ENCODE data around the gene HNRNPA1.
"Not testable (repeated sequence)": the region's sequence is repeated elsewhere in the genome, so short reads cannot be mapped to it uniquely, and the experiment has no call there.

The HNRNPA1 gene

DNA sequence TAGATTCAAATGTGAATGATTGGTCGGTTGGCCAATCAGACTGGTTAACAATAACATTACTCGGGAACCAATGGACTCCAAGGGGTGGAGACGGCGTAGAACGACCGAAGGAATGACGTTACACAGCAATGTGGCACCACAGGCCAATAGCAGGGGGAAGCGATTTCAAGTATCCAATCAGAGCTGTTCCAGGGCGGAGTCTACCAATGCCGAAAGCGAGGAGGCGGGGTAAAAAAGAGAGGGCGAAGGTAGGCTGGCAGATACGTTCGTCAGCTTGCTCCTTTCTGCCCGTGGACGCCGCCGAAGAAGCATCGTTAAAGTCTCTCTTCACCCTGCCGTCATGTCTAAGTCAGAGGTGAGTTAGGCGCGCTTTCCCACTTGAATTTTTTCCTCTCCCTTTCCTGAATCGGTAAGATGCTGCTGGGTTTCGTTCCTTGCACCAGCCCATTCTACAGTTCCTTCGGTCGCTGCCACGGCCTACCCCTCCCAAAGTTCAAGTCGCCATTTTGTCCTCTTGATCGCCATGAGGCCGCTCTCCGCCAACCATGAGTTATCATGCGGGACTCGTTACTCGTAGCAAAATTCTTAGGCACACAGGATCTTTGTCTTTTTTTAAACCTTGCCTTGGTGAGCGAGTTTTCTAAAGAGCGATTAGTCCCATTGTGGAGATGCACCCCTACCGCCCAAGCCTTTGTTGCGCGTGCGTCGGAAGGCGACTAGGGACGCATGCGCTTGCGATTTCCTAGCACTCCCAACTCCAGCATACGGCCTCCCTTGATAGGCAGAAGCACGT lies at the start of gene HNRNPA1:
Gene HNRNPA1 (plus strand): TSS at position 259 of the 793 bp plus-strand sequence. CDS start 82 bp downstream, at position 341.
- DNase-seq (ENCODE audit: low read depth in 2 of 2) = peak; percentile 82 to 93

DNA sequence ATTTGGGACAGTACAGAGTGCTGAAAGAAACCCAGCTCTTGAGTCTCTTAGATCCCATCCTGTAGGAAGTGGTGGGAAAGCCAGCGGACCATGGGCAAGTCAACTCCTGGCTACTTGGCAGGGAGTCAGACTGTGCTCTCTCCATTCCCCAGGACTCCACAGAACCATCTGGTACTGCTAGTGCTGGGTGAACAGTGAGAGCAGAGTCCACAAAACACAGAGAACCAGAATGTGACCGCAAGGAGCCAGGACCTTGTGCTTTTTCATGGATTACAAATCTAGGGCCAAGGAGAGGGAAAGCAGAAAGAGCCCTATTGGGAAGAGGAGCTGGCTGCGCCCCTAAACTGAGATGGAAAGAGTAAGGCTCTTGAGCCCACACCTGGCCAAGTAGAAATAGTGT lies 49.3 kb upstream of the HNRNPA1 start:
- not testable (repeated sequence) for DNase-seq (ENCODE audit: low read depth in 2 of 2)

DNA sequence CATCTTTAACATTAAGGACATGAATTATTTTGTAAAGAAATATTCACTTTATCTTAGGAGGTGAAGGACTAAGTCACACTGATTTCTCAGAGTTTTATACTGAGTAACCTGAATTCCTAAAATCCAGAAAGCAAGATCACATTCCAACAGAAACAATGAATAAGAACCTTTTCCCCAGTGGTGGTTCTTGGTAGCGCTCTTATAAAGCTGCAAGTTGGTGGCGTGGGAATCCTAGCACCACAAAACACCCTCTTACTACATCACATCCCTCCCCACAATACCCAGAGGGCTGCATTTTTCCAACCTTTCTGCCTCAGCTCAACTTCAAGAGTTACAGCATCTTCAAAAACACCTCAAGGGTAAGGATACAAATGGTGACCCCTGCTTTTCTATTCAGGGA lies 47.7 kb upstream of the HNRNPA1 start:
- DNase-seq (ENCODE audit: low read depth in 2 of 2) = no peak

DNA sequence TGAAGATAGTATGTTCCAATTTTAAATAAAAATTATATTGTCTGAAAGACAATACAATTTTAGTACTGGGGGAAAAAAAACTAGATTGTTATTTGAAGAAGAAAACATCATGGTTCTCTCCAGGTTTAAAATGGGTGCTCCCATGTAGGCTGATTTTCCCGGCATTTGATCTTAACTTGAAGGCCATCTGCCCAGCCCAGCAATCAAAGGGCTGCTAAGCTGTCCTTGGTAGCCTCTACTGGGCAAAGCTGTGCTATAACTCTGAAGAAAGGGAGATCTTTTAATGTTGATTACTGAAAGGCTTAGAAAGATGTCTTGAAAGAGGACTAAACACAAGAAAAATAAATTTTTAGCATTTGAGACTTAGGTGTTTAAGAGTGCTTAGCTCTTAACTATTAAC lies 42.0 kb upstream of the HNRNPA1 start:
- no peak for DNase-seq (ENCODE audit: low read depth in 2 of 2)

DNA sequence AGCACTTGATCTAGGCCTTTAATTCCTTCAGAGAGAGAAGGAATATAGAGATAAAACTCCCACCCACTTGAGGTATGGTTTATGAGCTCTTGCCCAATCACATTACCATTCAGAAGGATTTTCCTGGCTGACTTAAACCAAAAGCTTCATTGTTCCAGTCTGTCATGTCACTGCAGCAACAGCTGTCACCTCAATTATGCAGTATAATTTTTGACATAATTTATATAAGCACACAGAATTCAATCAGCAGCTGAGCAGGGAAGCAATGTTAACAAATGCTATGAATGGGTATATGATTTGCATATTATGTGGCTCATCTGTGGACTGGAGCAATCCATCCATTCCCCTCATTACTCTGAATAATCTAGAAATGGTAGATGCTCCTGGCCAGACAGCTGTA lies 40.9 kb upstream of the HNRNPA1 start:
- DNase-seq (ENCODE audit: low read depth in 2 of 2) = no peak

DNA sequence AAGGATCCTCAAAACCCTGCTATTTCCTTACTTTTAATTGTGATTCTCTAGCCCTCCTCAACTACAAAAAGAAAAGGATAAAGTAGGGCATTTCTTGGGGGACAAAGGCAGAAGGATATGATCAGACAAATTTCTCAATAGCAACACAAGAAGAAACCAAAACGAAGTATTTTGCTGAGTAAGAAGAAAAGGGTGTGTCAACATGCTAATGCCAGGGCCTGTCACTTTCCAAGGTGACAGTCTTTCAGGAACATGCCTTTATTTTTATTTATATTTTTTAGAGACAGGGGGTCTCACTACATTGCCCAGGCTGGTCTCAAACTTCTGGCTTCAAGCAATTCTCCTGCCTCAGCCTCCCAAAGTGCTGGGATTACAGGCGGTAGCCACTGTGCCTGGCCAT lies 40.4 kb upstream of the HNRNPA1 start:
- DNase-seq (ENCODE audit: low read depth in 2 of 2) = no peak

DNA sequence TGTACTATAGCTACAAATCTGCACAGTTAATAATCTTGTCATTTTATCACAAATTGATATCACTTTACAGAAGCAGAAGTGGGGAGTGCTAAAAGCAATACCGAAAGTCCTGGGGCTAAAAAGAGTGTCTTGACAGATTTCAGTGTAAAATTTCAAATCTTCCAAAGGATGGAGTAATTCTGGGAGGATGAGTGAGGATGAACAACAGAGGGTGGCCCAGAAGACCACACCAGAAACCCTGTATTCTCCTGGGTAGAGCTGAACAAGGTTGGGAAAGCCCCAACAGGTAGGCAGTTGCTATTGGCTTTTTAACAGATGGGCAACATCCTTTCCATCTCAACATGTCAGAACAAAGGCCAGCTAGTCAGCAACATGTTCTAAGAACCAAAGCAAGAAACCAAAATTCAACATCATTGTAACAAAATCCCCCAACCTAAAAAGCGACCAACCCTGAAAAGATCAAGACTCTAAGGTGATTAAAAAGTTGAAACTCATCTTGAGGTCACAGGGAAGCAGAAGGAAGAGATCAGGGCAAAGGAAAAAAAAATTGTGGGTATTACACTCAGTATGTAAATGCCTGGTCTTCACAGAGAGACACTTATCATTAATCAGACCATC lies 39.4 kb upstream of the HNRNPA1 start:
- no peak for DNase-seq (ENCODE audit: low read depth in 2 of 2)

DNA sequence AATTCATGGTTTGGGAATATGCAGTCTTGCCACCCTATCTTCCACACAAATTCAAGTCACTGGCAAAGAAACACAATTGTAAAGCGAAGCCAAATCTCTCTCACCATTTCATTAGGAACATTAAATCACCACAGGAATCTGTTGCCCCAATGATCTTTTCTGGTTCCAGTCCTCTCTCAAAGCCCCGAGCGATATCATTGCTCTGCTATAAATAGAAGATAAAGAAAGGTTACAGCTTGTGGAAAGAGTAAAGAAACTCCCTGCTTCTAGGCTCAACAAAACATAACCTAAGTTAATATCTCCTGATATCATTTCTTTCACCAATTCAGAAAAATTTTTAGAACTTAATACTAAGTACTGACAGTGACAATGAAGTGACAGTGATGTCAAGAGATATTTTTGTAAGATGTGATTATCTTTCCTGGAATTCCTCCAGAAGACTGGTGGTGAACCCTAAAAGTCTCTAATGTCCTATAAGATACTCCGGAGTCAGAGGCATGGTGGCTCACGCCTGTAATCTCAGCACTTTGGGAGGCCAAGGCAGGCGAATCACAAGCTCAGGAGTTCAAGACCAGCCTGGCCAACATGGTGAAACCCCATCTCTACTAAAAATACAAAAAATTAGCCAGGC lies 34.4 kb upstream of the HNRNPA1 start:
- DNase-seq (ENCODE audit: low read depth in 2 of 2) = no peak

DNA sequence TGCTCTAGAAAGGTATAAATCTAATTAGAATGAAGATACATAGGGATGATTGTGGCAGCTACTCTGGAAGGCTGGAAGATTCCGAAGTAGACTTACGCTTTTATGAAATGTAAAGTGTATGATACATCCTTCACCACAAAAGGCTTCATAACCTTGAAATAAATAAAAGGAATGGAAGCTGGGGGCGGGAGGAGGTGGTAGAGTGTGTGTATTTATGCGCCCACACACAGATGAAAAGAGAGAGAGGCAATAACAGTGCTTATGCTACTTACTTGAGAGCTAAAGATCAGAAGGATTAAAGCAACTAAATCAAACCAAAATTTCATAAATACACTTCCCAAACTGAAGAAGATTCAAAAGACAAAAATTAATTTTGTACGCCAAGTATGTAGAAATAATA lies 31.0 kb upstream of the HNRNPA1 start:
- DNase-seq (ENCODE audit: low read depth in 2 of 2) = no peak

DNA sequence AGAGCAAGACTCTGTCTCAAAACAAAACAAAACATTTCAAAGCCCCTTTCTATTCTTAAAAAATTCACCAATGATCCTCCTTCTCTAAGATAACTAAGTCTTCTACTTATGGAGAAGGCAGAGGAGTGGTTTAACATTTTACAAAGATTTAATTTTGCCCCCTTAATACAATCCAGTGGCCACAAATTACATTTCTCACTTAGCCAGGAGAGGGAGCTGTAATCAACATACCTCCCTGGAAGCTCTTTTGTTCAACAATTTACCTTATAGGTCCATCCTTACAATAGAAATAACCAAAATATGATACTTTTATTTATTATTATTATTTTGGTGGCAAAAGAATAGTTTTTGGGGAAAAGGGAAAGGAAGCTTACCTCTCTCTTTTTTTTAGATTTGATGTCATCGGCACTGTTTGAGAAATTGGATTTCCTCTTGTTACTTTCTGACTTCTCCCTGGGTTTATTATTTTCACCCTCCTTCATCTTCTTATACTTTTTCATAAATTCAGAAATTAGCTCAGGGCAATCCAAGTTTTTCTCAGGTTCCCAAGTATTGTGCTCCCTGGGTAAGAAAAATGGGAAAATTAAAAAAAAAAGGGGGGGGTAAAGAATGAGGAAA lies 28.8 kb upstream of the HNRNPA1 start:
- no peak for DNase-seq (ENCODE audit: low read depth in 2 of 2)

DNA sequence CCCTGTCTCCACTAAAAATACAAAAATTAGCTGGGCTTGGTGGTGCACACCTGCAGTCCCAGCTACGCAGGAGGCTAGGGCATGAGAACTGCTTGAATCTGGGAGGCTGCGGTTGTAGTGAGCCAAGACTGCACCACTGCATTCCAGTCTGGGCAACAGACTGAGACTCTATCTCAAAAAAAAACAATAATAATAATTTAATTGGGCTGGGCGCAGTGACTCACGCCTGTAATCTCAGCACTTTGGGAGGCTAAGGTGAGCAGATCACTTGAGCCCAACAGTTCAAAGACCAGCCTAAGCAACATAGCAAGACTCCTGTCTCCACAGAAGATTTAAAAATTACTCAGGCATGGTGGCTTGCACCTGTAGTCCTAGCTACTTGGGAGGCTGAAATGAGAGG lies 27.3 kb upstream of the HNRNPA1 start:
- DNase-seq (ENCODE audit: low read depth in 2 of 2) = no peak

DNA sequence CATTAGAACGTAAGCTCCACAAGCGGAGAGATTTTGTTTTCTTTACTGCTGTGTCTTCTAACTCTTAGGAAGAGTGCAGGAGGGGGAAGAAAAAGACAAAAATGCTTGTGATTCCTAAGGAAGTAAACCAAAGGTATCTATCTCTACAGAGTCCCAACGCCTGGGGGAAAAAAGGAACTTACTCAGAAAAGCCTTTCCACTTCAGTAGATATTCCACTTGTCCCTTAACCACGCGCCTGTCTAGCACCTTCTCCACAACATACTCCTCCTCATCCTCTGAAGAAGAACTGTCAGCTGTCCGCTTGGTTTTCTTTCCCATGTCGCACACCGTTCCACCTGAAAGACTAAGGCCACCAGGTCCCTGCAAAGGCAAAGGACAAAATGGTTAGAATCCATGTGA lies 23.2 kb upstream of the HNRNPA1 start:
- no peak for DNase-seq (ENCODE audit: low read depth in 2 of 2)

DNA sequence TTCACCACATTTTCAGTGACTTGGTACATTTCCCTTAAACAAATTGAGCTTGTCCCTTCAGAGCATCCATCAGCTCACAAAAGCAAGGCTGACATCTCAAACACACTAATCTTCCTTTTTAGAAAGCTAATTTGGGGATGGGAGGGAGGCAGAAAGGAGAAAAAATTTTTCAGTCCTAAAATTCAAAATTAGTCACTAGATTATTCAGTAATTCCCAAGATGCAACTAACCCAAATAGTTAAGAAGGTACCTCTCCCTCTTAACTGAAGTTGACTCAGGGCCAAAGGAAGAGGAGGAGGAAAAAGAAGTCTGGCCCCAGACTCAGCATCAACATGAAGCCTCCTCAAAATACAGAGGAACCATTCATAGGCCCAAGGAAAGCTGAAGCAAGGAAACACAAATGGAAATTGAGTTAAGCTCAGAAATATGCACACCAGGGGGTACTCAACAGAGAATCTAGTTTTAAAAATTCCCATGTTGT lies 22.3 kb upstream of the HNRNPA1 start:
- no peak for DNase-seq (ENCODE audit: low read depth in 2 of 2)

DNA sequence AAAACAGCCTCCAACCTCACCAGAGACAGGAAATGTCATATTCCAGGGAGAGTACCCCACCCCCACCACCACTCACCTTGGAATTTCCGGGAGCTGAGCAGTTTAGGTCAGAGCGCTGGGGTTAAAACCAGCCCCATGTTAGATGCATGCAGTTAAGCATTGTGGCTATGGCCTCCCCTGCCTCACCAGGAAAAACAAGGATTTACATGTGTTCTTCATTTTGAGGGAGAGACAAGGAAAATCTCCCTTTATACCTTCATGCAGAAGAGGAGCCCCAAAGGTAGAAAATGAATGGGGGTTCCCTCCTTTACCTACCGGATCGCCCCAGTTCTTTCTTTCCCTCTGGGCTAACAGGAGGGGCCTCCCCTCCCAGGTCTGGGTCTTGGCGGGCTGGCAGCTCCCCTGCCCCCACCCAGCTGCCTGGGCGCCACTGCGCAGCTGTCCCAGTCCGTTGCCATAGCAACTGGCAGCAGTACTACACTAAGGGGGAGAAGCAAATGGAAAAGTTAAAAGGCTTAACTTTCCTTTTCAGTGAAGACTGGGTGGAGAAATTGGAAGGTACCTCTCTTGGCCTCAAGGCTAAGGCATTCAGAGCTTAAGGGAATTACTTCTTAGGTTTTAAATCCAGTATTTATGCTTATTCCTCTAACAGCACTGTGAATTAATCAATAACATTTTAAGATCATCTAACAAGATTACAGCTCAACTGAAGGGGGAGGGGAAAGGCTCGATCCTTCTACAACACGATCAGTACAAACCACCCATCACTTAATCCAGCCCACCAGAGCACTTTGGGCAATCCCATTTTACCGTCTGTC lies 21.1 kb upstream of the HNRNPA1 start:
- no peak for DNase-seq (ENCODE audit: low read depth in 2 of 2)

DNA sequence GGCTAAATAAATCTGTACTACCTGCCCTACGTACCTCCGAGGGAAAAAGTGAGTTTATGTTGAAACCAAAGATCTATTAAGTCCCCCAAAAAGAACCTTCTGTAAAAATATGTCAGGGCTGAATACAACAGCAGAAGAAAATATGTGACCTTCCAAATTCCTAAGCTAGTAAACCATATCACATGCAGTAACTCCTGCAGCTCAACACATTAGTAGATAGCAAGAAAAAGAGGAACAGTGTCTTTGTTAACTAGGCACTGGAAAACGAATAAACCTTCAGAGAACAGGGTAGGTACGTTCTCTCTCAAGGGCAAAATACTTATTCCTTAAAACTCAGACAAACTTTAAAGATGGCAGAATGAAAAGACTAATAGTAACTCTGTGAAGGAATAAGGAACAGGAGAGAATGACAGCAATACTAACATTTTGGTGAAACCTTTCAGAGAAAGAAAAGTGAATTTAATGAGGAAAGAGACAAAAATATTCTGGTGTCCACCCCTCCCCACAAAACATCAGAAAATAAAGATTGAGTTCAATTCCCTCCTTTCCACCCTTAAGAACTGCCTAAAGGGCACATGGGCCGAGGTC lies 18.6 kb upstream of the HNRNPA1 start:
- DNase-seq (ENCODE audit: low read depth in 2 of 2) = no peak

DNA sequence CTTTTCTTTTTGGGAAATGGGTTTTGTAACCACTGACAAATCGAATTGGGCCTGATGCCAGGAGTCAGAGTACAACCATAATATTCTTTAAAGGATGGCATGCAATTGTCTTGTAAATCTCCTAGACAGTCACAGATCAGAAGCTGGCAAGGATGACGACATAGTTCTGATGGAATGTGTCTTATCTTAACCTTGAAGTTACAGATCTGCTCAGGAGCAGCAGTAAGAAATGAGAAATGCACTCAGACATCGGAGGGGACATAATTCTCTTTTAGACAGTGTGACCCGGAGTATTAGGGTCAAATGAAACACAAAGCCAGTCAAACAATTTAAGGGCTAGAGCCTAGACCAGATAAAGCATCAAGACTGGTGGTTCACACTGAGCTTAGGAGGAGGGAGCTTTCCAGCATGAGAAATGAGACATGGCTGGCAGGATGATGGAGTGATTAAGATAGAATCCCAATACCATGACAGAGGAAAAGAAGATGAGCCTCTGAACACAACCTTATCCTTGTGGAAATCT lies 18.1 kb upstream of the HNRNPA1 start:
- DNase-seq (ENCODE audit: low read depth in 2 of 2) = no peak

DNA sequence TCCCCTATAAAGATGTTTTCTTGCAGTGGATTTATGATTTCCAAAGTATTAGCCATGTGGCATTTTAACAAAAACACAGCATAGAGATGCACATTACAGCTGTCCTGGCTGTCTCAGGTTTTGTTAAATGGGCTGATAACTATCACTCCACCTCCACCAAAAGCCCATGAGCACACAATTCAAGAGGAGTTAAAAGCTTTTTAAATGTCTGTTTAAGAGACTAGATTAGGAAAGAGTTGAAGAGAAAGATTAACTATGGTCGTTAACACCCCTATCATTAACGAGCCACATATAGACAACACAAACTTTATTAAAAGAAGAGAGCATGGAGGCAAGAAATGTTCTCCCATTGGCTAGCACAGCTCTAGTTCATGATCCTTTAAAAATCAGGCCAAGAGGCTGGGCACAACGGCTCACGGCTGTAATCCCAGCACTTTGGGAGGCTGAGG lies 15.1 kb upstream of the HNRNPA1 start:
- DNase-seq (ENCODE audit: low read depth in 2 of 2) = no peak

DNA sequence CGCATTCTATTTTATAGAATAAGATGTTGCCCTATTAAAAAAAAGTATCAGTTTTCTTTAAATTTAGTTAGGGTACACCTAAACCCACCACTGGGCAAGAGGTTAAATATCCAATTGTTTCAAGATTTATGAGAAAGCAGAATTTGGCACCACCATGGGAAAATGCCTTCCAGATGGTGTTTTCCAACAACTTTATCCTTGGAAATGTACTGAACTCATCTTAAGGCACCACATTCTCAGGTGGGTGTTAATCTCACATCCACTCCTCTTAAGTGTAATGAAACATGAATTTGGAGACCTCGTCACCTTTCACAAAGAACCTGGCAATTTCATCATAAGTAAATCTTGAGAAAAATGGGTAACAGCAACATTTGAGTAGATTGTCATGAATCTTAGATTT lies 13.7 kb upstream of the HNRNPA1 start:
- DNase-seq (ENCODE audit: low read depth in 2 of 2) = no peak

DNA sequence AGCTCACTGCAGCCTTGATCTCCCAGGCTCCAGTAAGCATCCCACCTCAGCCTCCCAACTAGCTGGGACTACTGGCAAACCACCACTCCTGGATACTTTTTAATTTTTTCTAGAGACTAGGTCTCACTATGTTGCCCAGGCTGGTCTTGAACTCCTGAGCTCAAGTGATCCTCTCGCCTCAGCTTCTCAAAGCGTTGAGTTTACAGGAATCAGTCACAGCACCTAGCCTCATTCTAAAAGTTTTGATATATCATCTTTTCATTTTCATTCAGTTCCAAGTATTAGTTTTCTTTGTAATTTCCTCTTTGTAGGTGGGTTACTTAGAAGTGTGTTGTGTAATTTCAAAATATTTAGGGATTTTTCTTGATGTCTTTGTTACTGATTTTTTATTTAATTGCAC lies 10.2 kb upstream of the HNRNPA1 start:
- no peak for DNase-seq (ENCODE audit: low read depth in 2 of 2)

DNA sequence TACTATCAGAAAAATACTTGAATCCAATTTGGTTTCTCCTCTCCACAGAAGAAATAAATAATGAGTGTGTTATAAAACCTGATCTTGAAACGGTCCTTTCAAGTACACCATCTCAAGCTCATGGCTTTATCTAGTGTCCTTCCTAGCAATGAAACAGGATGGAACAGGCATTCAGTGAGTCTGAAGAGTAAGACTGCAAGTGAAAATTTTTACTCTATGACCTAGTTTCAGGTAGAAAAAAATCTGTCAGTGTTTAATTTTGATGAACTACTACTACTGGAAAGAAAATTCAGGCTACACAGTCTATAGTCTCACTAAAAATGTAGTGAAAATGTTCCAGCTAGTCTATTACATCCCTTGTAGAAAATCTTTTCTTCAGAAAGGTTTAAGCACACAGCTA lies 8.3 kb upstream of the HNRNPA1 start:
- no peak for DNase-seq (ENCODE audit: low read depth in 2 of 2)

DNA sequence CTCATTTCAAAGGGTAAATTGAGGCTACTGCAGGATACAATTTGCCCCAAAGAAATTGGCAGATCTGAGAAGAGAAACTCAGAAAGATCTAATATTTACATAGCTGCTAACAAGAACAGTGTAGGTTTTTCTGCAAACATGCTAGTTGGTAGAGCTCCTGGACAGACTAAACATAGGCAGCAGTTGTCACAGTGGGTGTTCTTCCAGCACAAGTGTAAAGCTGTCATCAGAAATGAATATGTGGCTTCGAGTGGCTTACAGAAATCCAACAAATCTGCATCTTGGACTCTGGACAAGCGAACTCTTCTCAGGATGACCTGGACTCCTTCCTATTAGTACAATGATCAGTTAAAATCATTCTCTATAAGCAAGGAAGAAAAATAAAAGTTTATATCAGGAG lies 6.5 kb upstream of the HNRNPA1 start:
- no peak for DNase-seq (ENCODE audit: low read depth in 2 of 2)

Measured in stimulated activated CD4-positive, alpha-beta T cell treated with anti-CD3 and anti-CD28 coated beads, Interleukin-4, amount 100 ng/mL, for 48 hours (primary cell).